Activated CD4-positive, alpha-beta T cell treated with anti-CD3 and anti-CD28 coated beads for 36 hours (primary cell): ENCODE results near the gene AK1. TPM values are rescaled to one million over a fixed set of nuclear protein-coding genes. Genes with fewer than 3 reads are reported as not detected.

Experiments
- ATAC-seq: fragments of 200-7000 bp; cut with Tn5 transposase; one replicate; pipeline ENCODE4 v1.10.0; 2021; ENCODE audit warnings: mild to moderate bottlenecking, moderate library complexity
- CTCF ChIA-PET: fragments of 350-600 bp; sonication (Branson Sonifier 250); formaldehyde crosslinking; loops from one replicate; lab custom pipeline; 2021; ENCODE audit warnings: antibody characterized with exemption; lab: Charles Lee
- POLR2A ChIA-PET: fragments of 350-600 bp; sonication (Branson Sonifier 250); formaldehyde crosslinking; loops from one replicate; lab custom pipeline; 2021; ENCODE audit warnings: antibody characterized with exemption, inconsistent platforms; lab: Charles Lee
- DNase-seq: peaks from one replicate; pipeline ENCODE4 v3.0.0-alpha.2; 2020
- H3K27ac Mint-ChIP-seq: one replicate; pipeline ENCODE4 v1.8.0; 2021; ENCODE audit warnings: mixed read lengths
- H3K27me3 Mint-ChIP-seq: one replicate; pipeline ENCODE4 v1.8.0; 2021; ENCODE audit warnings: mixed read lengths
- H3K36me3 Mint-ChIP-seq: one replicate; pipeline ENCODE4 v1.8.0; 2021; ENCODE audit warnings: low read depth, mixed read lengths
- H3K4me1 Mint-ChIP-seq: one replicate; pipeline ENCODE4 v1.8.0; 2021; ENCODE audit warnings: mixed read lengths
- H3K4me3 Mint-ChIP-seq: one replicate; pipeline ENCODE4 v1.8.0; 2021; ENCODE audit warnings: mild to moderate bottlenecking, moderate library complexity, mixed read lengths
- H3K9me3 Mint-ChIP-seq: one replicate; pipeline ENCODE4 v1.8.0; 2021; ENCODE audit warnings: low read depth, mixed read lengths
- intact Hi-C, 2 experiments: fragments of 100-400 bp; cut with DNase I in 1 of 2; cut with micrococcal nuclease in 1 of 2; formaldehyde crosslinking; loops; one replicate each; pipeline versions ENCODE4 v1.14.2 to v1.15.1; 2022 to 2024; cut with DNase I, micrococcal nuclease
- total RNA-seq, 2 experiments: library from RNA; stranded (reverse); gene quantifications; one replicate each; pipeline ENCODE4 v1.2.3, GENCODE V29; 2021

AK1 gene
- total RNA-seq: 10 to 100 TPM; 14.5 to 23.9 TPM

- H3K9me3 Mint-ChIP-seq: no peaks in the 10 kb centered on the region
- no peak within 1 kb of the TSS for H3K27ac Mint-ChIP-seq
- CTCF ChIA-PET: no interaction called here
Observed at GRCh38 chr9:127877566-127877998, at the start of gene AK1. Gene AK1 (minus strand): TSS chr9:127877675. CDS start chr9:127874617, 3,058 bp downstream.

GRCh38 chr9:127926906-127927200, 49.4 kb upstream of the AK1 start:
- intact Hi-C loops: loop anchor here (1.0 to 10.0 kb wide), 2 partner anchors 10 to 422 kb away; partner anchors contain the start of gene ST6GALNAC4 (in 1 of the 2)
- Mint-ChIP-seq H3K36me3 (no peaks in the 10 kb centered on the region), H3K27me3 (peaks cover 5% of the 10 kb centered on the region), H3K27ac (no peak overlapping the region), H3K4me3 (peak overlapping the region; percentile 62), H3K4me1 (peaks cover 23% of the 10 kb centered on the region), H3K9me3 (no peaks in the 10 kb centered on the region)
- ATAC-seq: peak; percentile 4
- ChIA-PET POLR2A (no interaction called here), CTCF (interaction anchor here (0.7 kb wide), 1 partner anchor 250 kb away, joined by 3 read pairs; no protein-coding TSS in a partner anchor)
- DNase-seq: no peak

More at GRCh38 chr9:127877566-127877998, at the start of gene AK1:
- intact Hi-C loops: loop anchor here in 1 of 2 experiments (10.0 kb wide), 1 partner anchor 373 kb away; no protein-coding TSS in a partner anchor
- DNase-seq: no peak
- no peak for ATAC-seq
- POLR2A ChIA-PET: no interaction called here
- Mint-ChIP-seq H3K4me3 (peak within 1 kb of the TSS; percentile 39), H3K4me1 (peaks cover 2% of the 10 kb centered on the region), H3K27me3 (peaks cover 8% of the 10 kb centered on the region), H3K36me3 (peaks cover 4% of the 10 kb centered on the region)

GRCh38 chr9:127925959-127926905, 48.8 kb upstream of the AK1 start:
- peak overlapping the region; percentile 62 for H3K4me3 Mint-ChIP-seq

GRCh38 chr9:127924736-127925444, 47.4 kb upstream of the AK1 start:
- H3K4me1 Mint-ChIP-seq: peaks cover 22% of the 10 kb centered on the region
- H3K36me3 Mint-ChIP-seq: no peaks in the 10 kb centered on the region
- H3K27me3 Mint-ChIP-seq: peaks cover 5% of the 10 kb centered on the region
- CTCF ChIA-PET: interaction anchor here (0.6 to 1.2 kb wide), 3 partner anchors 19 to 181 kb away, joined by 3 to 5 read pairs (median 5); no protein-coding TSS in a partner anchor
- H3K27ac Mint-ChIP-seq: no peak overlapping the region
- no peak for ATAC-seq
- no peak for DNase-seq
- intact Hi-C loops: loop anchor here in 1 of 2 experiments (5.0 to 10.0 kb wide), 2 partner anchors 53 to 420 kb away; no protein-coding TSS in a partner anchor
- H3K4me3 Mint-ChIP-seq: no peak overlapping the region
- POLR2A ChIA-PET: interaction anchor here (1.0 kb wide), 1 partner anchor 51 kb away, joined by 6 read pairs; no protein-coding TSS in a partner anchor
- H3K9me3 Mint-ChIP-seq: no peaks in the 10 kb centered on the region

More at GRCh38 chr9:127925959-127926905, 48.8 kb upstream of the AK1 start:
- Mint-ChIP-seq H3K36me3 (no peaks in the 10 kb centered on the region), H3K27ac (no peak overlapping the region), H3K4me1 (peaks cover 23% of the 10 kb centered on the region), H3K27me3 (peaks cover 5% of the 10 kb centered on the region), H3K9me3 (no peaks in the 10 kb centered on the region)
- DNase-seq (no peak), ATAC-seq (no peak)
- ChIA-PET POLR2A (interaction anchor here (1.0 kb wide), 1 partner anchor 52 kb away, joined by 6 read pairs; no protein-coding TSS in a partner anchor), CTCF (interaction anchor here (0.6 to 1.2 kb wide), 4 partner anchors 17 to 251 kb away, joined by 3 to 5 read pairs (median 3); no protein-coding TSS in a partner anchor)
- intact Hi-C loops: loop anchor here in 1 of 2 experiments (10.0 kb wide), 1 partner anchor 421 kb away; no protein-coding TSS in a partner anchor

- intact Hi-C loops: loop anchor here in 1 of 2 experiments (5.0 to 10.0 kb wide), 2 partner anchors 51 to 419 kb away; no protein-coding TSS in a partner anchor
- ChIA-PET CTCF (interaction anchor here (1.3 kb wide), 1 partner anchor 8 kb away, joined by 4 read pairs; no protein-coding TSS in a partner anchor), POLR2A (interaction anchor here (0.6 kb wide), 1 partner anchor 20 kb away, joined by 3 read pairs; no protein-coding TSS in a partner anchor)
- Mint-ChIP-seq H3K9me3 (no peaks in the 10 kb centered on the region), H3K36me3 (no peaks in the 10 kb centered on the region), H3K27me3 (peaks cover 5% of the 10 kb centered on the region), H3K27ac (no peak overlapping the region), H3K4me1 (peaks cover 29% of the 10 kb centered on the region), H3K4me3 (no peak overlapping the region)
- ATAC-seq: no peak
- no peak for DNase-seq
Observed at GRCh38 chr9:127923771-127924170, 46.3 kb upstream of the AK1 start.

- Mint-ChIP-seq H3K36me3 (no peaks in the 10 kb centered on the region), H3K9me3 (no peaks in the 10 kb centered on the region), H3K27me3 (peaks cover 5% of the 10 kb centered on the region), H3K4me3 (no peak overlapping the region), H3K27ac (no peak overlapping the region), H3K4me1 (peaks cover 30% of the 10 kb centered on the region)
- intact Hi-C loops: loop anchor here in 1 of 2 experiments (5.0 to 10.0 kb wide), 2 partner anchors 51 to 418 kb away; no protein-coding TSS in a partner anchor
- CTCF ChIA-PET: interaction anchor here (0.6 to 3.3 kb wide), 5 partner anchors 9 to 308 kb away, joined by 3 to 18 read pairs (median 4); no protein-coding TSS in a partner anchor
- POLR2A ChIA-PET: no interaction called here
- ATAC-seq: no peak
- no peak for DNase-seq
Observed at GRCh38 chr9:127923046-127923445, 45.6 kb upstream of the AK1 start.

GRCh38 chr9:127921557-127922120, 44.2 kb upstream of the AK1 start:
- H3K36me3 Mint-ChIP-seq: no peaks in the 10 kb centered on the region
- CTCF ChIA-PET: interaction anchor here (0.6 to 5.2 kb wide), 34 partner anchors 9 to 1076 kb away, joined by 3 to 28 read pairs (median 4); partner anchors contain the start of genes CDK9, ENG, PIP5KL1 and PTRH1
- peak; percentile 39 for ATAC-seq

GRCh38 chr9:127920794-127921193, 43.3 kb upstream of the AK1 start:
- H3K4me1 Mint-ChIP-seq: peaks cover 38% of the 10 kb centered on the region
- intact Hi-C loops: loop anchor here (1.0 to 10.0 kb wide), 6 partner anchors 48 to 416 kb away; partner anchors contain the start of genes TOR2A (in 2 of the 2) and CDK9 (in 1 of the 2)
- DNase-seq (no peak), ATAC-seq (no peak)
- CTCF ChIA-PET: interaction anchor here (0.6 to 5.2 kb wide), 32 partner anchors 8 to 1008 kb away, joined by 3 to 28 read pairs (median 4); partner anchors contain the start of genes CDK9, ENG, PIP5KL1 and PTRH1
- no peak overlapping the region for H3K4me3 Mint-ChIP-seq
- no peak overlapping the region for H3K27ac Mint-ChIP-seq
- H3K27me3 Mint-ChIP-seq: peaks cover 5% of the 10 kb centered on the region
- no peaks in the 10 kb centered on the region for H3K36me3 Mint-ChIP-seq
- no peaks in the 10 kb centered on the region for H3K9me3 Mint-ChIP-seq
- POLR2A ChIA-PET: no interaction called here

More at GRCh38 chr9:127921557-127922120, 44.2 kb upstream of the AK1 start:
- peak; percentile 88 for DNase-seq
- intact Hi-C loops: loop anchor here (1.0 to 10.0 kb wide), 7 partner anchors 49 to 417 kb away; partner anchors contain the start of genes TOR2A (in 2 of the 2) and CDK9 (in 1 of the 2)
- peaks cover 38% of the 10 kb centered on the region for H3K4me1 Mint-ChIP-seq
- POLR2A ChIA-PET: no interaction called here
- H3K9me3 Mint-ChIP-seq: no peaks in the 10 kb centered on the region
- H3K27ac Mint-ChIP-seq: no peak overlapping the region
- H3K27me3 Mint-ChIP-seq: peaks cover 5% of the 10 kb centered on the region
- H3K4me3 Mint-ChIP-seq: peak overlapping the region; percentile 16

- ATAC-seq (no peak), DNase-seq (peak; percentile 70)
- intact Hi-C loops: loop anchor here in 1 of 2 experiments (5.0 kb wide), 2 partner anchors 117 to 132 kb away; partner anchors contain the start of genes CDK9 and FPGS
- H3K27ac Mint-ChIP-seq: peak overlapping the region; percentile 8
- H3K4me3 Mint-ChIP-seq: no peak overlapping the region
- CTCF ChIA-PET: interaction anchor here (0.6 to 5.2 kb wide), 5 partner anchors 10 to 470 kb away, joined by 3 to 28 read pairs (median 3); partner anchors contain the start of genes PTRH1, TOR2A and TTC16
- POLR2A ChIA-PET: no interaction called here
- H3K36me3 Mint-ChIP-seq: no peaks in the 10 kb centered on the region
- no peaks in the 10 kb centered on the region for H3K9me3 Mint-ChIP-seq
- peaks cover 3% of the 10 kb centered on the region for H3K27me3 Mint-ChIP-seq
- H3K4me1 Mint-ChIP-seq: peaks cover 44% of the 10 kb centered on the region
Observed at GRCh38 chr9:127919253-127919815, 41.9 kb upstream of the AK1 start.
